IPS DF 6.9 (cell line): ENCODE results near the gene RGS19.

Experiments used
- DNase-seq: peaks from one replicate; pipeline ENCODE4 v3.0.0-alpha.2; 2013; ENCODE audit warnings: low read depth, low spot score
- H3K27ac ChIP-seq: one replicate; pipeline ENCODE4 v1.5.1; 2013; ENCODE audit warnings: low read length, control low read depth
- H3K27me3 ChIP-seq: 2 replicates; pipeline ENCODE4 v1.6.1; 2013; ENCODE audit warnings: mild to moderate bottlenecking, low read length; ENCODE audit not compliant: control insufficient read depth, insufficient read depth
- H3K36me3 ChIP-seq: 2 replicates; pipeline ENCODE4 v1.6.1; 2013; ENCODE audit warnings: low read length; ENCODE audit not compliant: control insufficient read depth, insufficient read depth
- H3K4me1 ChIP-seq: 2 replicates; pipeline ENCODE4 v1.6.1; 2013; ENCODE audit warnings: low read length; ENCODE audit not compliant: control insufficient read depth, insufficient read depth
- H3K4me3 ChIP-seq: 2 replicates; pipeline ENCODE4 v1.5.1; 2013; ENCODE audit warnings: mild to moderate bottlenecking, low read length
- H3K9me3 ChIP-seq: 2 replicates; pipeline ENCODE4 v1.6.1; 2013; ENCODE audit warnings: low read length, inconsistent platforms; ENCODE audit not compliant: control insufficient read depth, insufficient read depth
- WGBS: extraction: QIAGEN DNeasy Blood & Tissue Kit; methylation state at CpG from one replicate; pipeline ENCODE4 v1.1.7; 2013; ENCODE audit warnings: mixed read lengths, missing lambda C conversion rate; ENCODE audit not compliant: insufficient read length, insufficient coverage; 5-methylcytosine and 5-hydroxymethylcytosine counted together

The RGS19 gene

DNA sequence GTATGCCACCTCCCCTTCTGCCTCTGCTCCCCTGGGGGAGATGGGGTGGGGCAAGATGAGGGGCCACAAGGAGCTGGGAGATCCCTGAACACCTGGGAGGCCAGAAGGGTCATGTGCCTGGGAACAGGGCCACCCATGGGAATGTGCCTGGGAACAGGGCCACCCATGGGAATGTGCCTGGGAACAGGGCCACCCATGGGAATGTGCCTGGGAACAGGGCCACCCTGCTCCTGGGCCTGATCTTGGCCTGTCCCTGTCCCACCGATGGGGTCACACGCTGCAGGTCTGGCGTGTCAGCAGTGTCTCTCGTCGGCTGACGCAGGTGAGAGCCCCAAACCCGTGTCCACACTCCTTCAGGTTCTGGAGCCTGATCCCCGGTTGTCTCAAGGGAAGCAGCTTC is 4.4 kb downstream of the RGS19 start:
- DNase-seq = no peak
- no peaks in the 10 kb centered on the region for H3K36me3 ChIP-seq
- H3K4me1 ChIP-seq = peaks cover 5% of the 10 kb centered on the region; the same call in 1 of the 2 replicates
- no peaks in the 10 kb centered on the region for H3K27me3 ChIP-seq
- H3K27ac ChIP-seq = no peak overlapping the region
- no peak overlapping the region for H3K4me3 ChIP-seq
- WGBS = no CpG with 5 or more reads among the region's 8 CpGs
- H3K9me3 ChIP-seq = no peaks in the 10 kb centered on the region

DNA sequence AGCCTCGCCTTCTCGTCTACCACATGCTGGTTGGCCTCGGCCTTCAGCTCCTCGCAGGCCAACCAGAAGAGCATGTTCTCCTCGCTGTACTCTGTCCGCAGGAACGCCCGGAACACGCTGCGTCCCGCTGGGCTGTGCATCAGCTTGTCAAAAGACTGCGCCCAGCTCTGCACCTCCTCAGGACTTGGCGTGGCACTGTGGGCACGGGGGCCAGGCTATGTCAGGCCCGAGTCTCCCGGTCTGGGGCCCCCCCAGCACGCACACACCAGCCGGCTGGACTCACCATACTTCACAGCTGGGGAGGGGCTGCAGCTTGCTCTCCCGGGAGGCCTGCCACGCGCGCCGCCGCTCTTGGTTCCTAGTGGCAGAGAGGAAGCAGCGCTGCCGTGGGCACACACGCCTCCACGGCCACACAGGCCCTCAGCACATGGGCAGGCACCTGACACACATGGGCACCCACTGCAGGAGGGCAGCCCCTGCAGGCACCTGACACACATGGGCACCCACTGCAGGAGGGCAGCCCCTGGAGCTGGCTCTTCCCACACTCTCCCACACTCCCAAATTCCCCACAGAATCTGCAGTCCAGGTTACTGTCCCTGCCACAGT is 5.0 kb downstream of the RGS19 start:
- H3K4me1 ChIP-seq = peaks cover 8% of the 10 kb centered on the region; the same call in 1 of the 2 replicates
- H3K9me3 ChIP-seq = no peaks in the 10 kb centered on the region
- H3K4me3 ChIP-seq = no peak overlapping the region
- H3K27ac ChIP-seq = no peak overlapping the region
- DNase-seq = no peak
- WGBS = no CpG with 5 or more reads among the region's 28 CpGs
- H3K27me3 ChIP-seq = no peaks in the 10 kb centered on the region
- no peaks in the 10 kb centered on the region for H3K36me3 ChIP-seq

GRCh38 chr20:64073476-64074183 is 5.7 kb downstream of the RGS19 start:
- Histone ChIP-seq H3K4me1 (peaks cover 9% of the 10 kb centered on the region; the same call in 1 of the 2 replicates), H3K9me3 (no peaks in the 10 kb centered on the region), H3K36me3 (no peaks in the 10 kb centered on the region), H3K4me3 (no peak overlapping the region), H3K27ac (no peak overlapping the region), H3K27me3 (no peaks in the 10 kb centered on the region)
- no CpG with 5 or more reads among the region's 37 CpGs for WGBS
- no peak for DNase-seq

- no CpG with 5 or more reads among the region's 14 CpGs for WGBS
- H3K4me3 ChIP-seq = no peak overlapping the region
- peaks cover 8% of the 10 kb centered on the region for H3K4me1 ChIP-seq
- no peak overlapping the region for H3K27ac ChIP-seq
- no peak for DNase-seq
- no peaks in the 10 kb centered on the region for H3K9me3 ChIP-seq
- H3K36me3 ChIP-seq = no peaks in the 10 kb centered on the region
- no peaks in the 10 kb centered on the region for H3K27me3 ChIP-seq
Measured at GRCh38 chr20:64072498-64073063, 6.7 kb downstream of the RGS19 start.

DNA sequence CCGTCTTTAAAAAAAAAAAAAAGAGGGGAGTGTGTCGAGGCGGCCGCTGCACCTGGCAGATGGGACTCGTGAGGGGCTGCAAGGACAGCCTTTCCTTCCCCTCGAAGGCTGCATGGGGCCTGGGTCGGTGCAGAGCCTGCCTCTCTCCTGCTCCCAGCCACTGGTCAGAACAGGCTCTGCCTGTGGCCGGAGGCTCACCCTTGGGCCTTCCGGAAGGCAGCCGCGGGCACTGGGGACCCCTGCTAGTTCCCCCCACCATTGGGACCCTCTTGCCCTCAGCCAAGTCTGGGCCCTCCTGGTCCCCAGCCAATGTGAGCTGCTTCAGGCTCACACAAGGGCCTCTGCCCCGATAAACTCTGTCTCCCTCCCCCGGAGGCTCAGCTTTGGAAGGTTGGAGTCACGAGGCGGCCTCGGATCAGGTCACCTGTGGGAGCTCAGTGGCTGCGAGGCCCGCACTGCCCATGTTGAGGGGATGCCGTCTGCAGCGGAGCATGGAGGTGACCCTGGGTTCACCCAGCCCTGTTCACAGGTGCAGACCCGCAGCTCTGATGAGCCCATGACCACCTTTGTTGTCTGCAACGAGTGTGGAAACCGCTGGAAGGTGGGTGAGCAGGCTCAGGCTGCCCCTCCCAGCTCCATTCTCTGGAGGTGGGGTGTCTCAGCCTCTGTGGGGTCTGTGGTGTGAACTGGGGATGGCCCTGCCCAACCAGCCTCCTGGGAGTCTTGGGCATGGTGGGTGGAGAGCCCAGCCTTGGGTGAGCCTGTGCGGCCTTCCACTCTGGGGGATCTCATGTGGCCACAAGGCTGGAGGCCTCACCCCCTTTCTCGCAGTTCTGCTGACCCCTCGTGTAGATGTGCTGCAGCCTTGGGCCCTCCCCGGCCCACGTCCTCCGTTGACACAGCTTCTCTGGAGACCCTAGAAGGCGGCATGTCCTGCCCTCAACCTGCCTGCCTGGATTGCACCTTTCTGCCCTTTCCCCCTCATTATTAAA is 7.7 kb downstream of the RGS19 start:
- DNase-seq = no peak
- no peak overlapping the region for H3K4me3 ChIP-seq
- no peaks in the 10 kb centered on the region for H3K36me3 ChIP-seq
- peaks cover 8% of the 10 kb centered on the region for H3K4me1 ChIP-seq
- no CpG with 5 or more reads among the region's 30 CpGs for WGBS
- H3K27me3 ChIP-seq = no peaks in the 10 kb centered on the region
- no peak overlapping the region for H3K27ac ChIP-seq
- H3K9me3 ChIP-seq = no peaks in the 10 kb centered on the region

- Histone ChIP-seq H3K27ac (no peak overlapping the region), H3K9me3 (no peaks in the 10 kb centered on the region), H3K4me3 (no peak overlapping the region), H3K36me3 (no peaks in the 10 kb centered on the region), H3K4me1 (peaks cover 10% of the 10 kb centered on the region), H3K27me3 (no peaks in the 10 kb centered on the region)
- no peak for DNase-seq
- WGBS = no CpG with 5 or more reads among the region's 31 CpGs
Measured at GRCh38 chr20:64070244-64070993, 8.9 kb downstream of the RGS19 start.

- Histone ChIP-seq H3K27ac (no peak overlapping the region), H3K27me3 (no peaks in the 10 kb centered on the region), H3K9me3 (no peaks in the 10 kb centered on the region), H3K36me3 (no peaks in the 10 kb centered on the region), H3K4me1 (peaks cover 10% of the 10 kb centered on the region), H3K4me3 (no peak overlapping the region)
- no CpG with 5 or more reads among the region's 14 CpGs for WGBS
- no peak for DNase-seq
Measured at GRCh38 chr20:64069614-64070243, 9.6 kb downstream of the RGS19 start.

- WGBS = no CpG with 5 or more reads among the region's 20 CpGs
- no peak overlapping the region for H3K27ac ChIP-seq
Measured at GRCh38 chr20:64069209-64069613, 10.1 kb downstream of the RGS19 start.

GRCh38 chr20:64068386-64069208 is 10.7 kb downstream of the RGS19 start:
- no peaks in the 10 kb centered on the region for H3K36me3 ChIP-seq
- H3K4me3 ChIP-seq = no peak overlapping the region
- H3K4me1 ChIP-seq = peaks cover 10% of the 10 kb centered on the region
- H3K9me3 ChIP-seq = no peaks in the 10 kb centered on the region
- no CpG with 5 or more reads among the region's 12 CpGs for WGBS
- H3K27me3 ChIP-seq = no peaks in the 10 kb centered on the region
- DNase-seq = no peak
- H3K27ac ChIP-seq = no peak overlapping the region

More at GRCh38 chr20:64069209-64069613, 10.1 kb downstream of the RGS19 start:
- peaks cover 10% of the 10 kb centered on the region for H3K4me1 ChIP-seq
- H3K4me3 ChIP-seq = no peak overlapping the region
- no peaks in the 10 kb centered on the region for H3K36me3 ChIP-seq
- no peaks in the 10 kb centered on the region for H3K9me3 ChIP-seq
- DNase-seq = no peak
- no peaks in the 10 kb centered on the region for H3K27me3 ChIP-seq
